Loucy (cell line): ENCODE data around the gene NBPF1.
"Not testable (repeated sequence)": the region's sequence is repeated elsewhere in the genome, so short reads cannot be mapped to it uniquely, and the experiment has no call there.

ENCODE experiments used
- EZH2phosphoT487 ChIP-seq: fragments of 200-600 bp; IDR thresholded peaks from 2 replicates; pipeline ENCODE4 v1.6.1; 2018; ENCODE audit warnings: antibody characterized with exemption, mild to moderate bottlenecking, moderate library complexity, borderline replicate concordance
- TF ChIP-seq, protein P1 (sequence below): fragments of 200-600 bp; sonication (generic); conservative IDR thresholded peaks from 2 replicates; pipeline ENCODE4 v1.5.1; 2014; ENCODE audit warnings: mild to moderate bottlenecking, antibody characterized with exemption, low read length

DNA sequence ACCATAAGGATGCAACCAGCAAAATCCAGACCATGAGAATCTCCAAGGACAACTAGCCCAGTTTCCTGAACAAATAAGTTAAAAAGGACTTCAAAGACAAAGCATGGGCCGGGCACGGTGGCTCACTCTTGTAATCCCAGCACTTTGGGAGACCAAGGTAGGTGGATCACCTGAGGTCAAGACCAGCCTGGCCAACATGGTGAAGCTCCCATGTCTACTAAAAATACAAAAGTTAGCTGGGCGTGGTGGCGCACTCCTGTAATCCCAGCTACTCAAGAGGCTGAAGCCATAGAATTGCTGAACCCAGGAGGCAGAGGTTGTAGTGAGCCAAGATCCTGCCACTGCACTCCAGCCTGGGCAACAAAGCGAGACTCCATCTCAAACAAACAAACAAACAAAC is 22.6 kb upstream of the NBPF1 start:
- TF ChIP-seq, protein P1, sequence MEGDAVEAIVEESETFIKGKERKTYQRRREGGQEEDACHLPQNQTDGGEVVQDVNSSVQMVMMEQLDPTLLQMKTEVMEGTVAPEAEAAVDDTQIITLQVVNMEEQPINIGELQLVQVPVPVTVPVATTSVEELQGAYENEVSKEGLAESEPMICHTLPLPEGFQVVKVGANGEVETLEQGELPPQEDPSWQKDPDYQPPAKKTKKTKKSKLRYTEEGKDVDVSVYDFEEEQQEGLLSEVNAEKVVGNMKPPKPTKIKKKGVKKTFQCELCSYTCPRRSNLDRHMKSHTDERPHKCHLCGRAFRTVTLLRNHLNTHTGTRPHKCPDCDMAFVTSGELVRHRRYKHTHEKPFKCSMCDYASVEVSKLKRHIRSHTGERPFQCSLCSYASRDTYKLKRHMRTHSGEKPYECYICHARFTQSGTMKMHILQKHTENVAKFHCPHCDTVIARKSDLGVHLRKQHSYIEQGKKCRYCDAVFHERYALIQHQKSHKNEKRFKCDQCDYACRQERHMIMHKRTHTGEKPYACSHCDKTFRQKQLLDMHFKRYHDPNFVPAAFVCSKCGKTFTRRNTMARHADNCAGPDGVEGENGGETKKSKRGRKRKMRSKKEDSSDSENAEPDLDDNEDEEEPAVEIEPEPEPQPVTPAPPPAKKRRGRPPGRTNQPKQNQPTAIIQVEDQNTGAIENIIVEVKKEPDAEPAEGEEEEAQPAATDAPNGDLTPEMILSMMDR: not testable (repeated sequence)
- TF ChIP-seq EZH2phosphoT487: not testable (repeated sequence)
